ENCODE results near the gene RDH5. TPM values are rescaled to one million over a fixed set of nuclear protein-coding genes. Genes with fewer than 3 reads are reported as not detected.

RDH5 gene
- total and polyA plus RNA-seq, 2 of the 4 experiments (the other 2 are of a cell fraction), result 7.3 to 18.8 TPM

DNA sequence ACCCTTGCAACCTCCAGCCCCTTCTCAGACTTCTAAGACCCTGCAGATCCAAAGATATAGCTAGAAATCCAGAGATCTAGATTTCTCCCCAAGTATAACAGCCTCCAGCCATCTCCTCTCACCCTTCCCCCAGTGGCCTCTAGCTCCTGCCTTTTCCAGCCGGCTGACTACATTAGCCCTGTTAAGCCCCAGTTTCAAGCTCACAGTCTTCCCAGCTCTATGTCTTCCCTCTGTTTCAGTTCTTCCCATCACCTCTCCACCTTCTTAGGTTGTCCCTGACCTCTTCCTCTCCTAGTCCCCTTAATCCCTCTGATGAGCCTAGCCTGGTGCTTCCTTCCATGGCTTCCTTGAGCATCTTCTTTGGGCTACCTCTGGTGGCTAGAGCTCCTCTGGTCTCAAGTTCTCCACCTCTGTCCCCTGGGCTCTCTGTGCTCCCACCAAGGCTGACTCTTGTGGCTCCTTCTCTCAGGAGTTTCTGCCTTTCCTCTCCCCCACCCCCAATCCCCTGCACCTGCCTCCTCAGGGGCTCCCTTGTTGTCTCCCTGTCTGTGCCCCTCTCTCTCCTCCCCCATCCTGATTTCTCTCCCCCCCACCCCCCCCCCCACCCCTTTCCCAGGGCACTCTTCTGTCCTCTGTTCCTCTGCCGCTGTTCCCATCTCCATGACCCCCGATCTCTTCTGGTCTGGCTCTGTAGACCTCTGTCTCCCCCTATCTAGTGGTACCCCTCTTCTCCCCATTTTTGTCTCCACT is 21.9 kb downstream of the RDH5 start:
- H3K14ac ChIP-seq (replicated peaks; ENCODE audit: low read depth, low read length), result peak overlapping the region; percentile 50
- in situ Hi-C loops (cut with MboI; ENCODE audit: low sequenced_read_pairs) (no loop called here), intact Hi-C loops (cut with micrococcal nuclease) (loop anchor here (5.0 kb wide), 2 partner anchors 75 to 190 kb away; partner anchors contain the start of genes DGKA, ORMDL2 and SARNP), dilution Hi-C loops (cut with HindIII; ENCODE audit: low sequenced_read_pairs, unreplicated experiment) (no loop called here)
- no peaks in the 10 kb centered on the region for H3K36me3 ChIP-seq (ENCODE audit: control insufficient read depth, insufficient read depth, low read length)
- H2BK5ac ChIP-seq (ENCODE audit: low read depth, low read length, poor library complexity, severe bottlenecking), result peak overlapping the region; percentile 5
- H3K27me3 ChIP-seq (ENCODE audit: control insufficient read depth, insufficient read depth, low read length), result no peaks in the 10 kb centered on the region
- H3K23ac ChIP-seq (ENCODE audit: low read depth, low read length), result peak overlapping the region; percentile 67; the same call in 1 of the 2 replicates
- CTCF ChIA-PET, result no interaction called here
- no TSS peak for BruUV-seq (replicated peaks)
- H2AFZ ChIP-seq (replicated peaks; ENCODE audit: low read length, poor library complexity), result peak overlapping the region; percentile 89
- H3K79me1 ChIP-seq (ENCODE audit: low read depth in 1 of 2, low read length in 2 of 2), result peaks cover 2 to 28% of the 10 kb centered on the region in 2 experiments; a peak in 2 of 4 replicates
- no peak for ATAC-seq (ENCODE audit: low read depth)
- POLR2A ChIA-PET (ENCODE audit: unreplicated experiment), result no interaction called here
- no peaks in the 10 kb centered on the region for H3K9me3 ChIP-seq (ENCODE audit: control insufficient read depth, insufficient read depth, low read length)
- H4K20me1 ChIP-seq (ENCODE audit: insufficient read depth, low read length), result peaks cover 7% of the 10 kb centered on the region
- peak overlapping the region; percentile 35 for H3K4me3 ChIP-seq (ENCODE audit: insufficient read depth, low read depth, low read length)
- H3K9ac ChIP-seq (ENCODE audit: low read depth, low read length), result peak overlapping the region; percentile 81
- peak overlapping the region; percentile 10; the same call in 1 of the 2 replicates for H4K91ac ChIP-seq (ENCODE audit: insufficient read depth, low read depth, low read length)
- peak overlapping the region; percentile 79 for H3K4me2 ChIP-seq (ENCODE audit: low read depth, low read length)
- no peak overlapping the region for H4K5ac ChIP-seq (ENCODE audit: low read depth, low read length)
- H3K4me1 ChIP-seq (ENCODE audit: control insufficient read depth, insufficient read depth, low read length), result peaks cover 21% of the 10 kb centered on the region
- peak overlapping the region; percentile 63; the same call in 1 of the 2 replicates for H2AK5ac ChIP-seq (ENCODE audit: low read depth, low read length)
- H2BK15ac ChIP-seq (ENCODE audit: low read depth, low read length), result no peak overlapping the region
- no peak for DNase-seq
- H4K8ac ChIP-seq (ENCODE audit: low read depth in 2 of 2, low read length in 2 of 2), result peak overlapping the region; percentile 74 to 76; a peak in 2 of 4 replicates
- peaks cover 9% of the 10 kb centered on the region; the same call in 1 of the 2 replicates for H3K9me1 ChIP-seq (ENCODE audit: insufficient read depth, low read length)
- peak overlapping the region; percentile 87 for H2AK9ac ChIP-seq (replicated peaks; ENCODE audit: low read depth, low read length, poor library complexity)
- H2BK120ac ChIP-seq (ENCODE audit: low read depth, low read length), result no peak overlapping the region
- H3K27ac ChIP-seq (ENCODE audit: insufficient read depth, low read length), result peak overlapping the region; percentile 48
- H2BK20ac ChIP-seq (ENCODE audit: low read depth, low read length), result no peak overlapping the region
- peak overlapping the region; percentile 7; the same call in 1 of the 2 replicates for H3K18ac ChIP-seq (ENCODE audit: low read depth, low read length)
- 10% methylated on average over 2 of the region's 3 CpGs; no CpG with 5 or more reads in 1 of the 2 experiments for WGBS, 2 experiments (ENCODE audit: extremely low coverage in 2 of 2, insufficient read length in 1 of 2)
- peak overlapping the region; percentile 54; the same call in 1 of the 2 replicates for H3K56ac ChIP-seq (ENCODE audit: extremely low read depth, insufficient read depth, low read length)
- H3K4ac ChIP-seq (ENCODE audit: low read depth, low read length), result peak overlapping the region; percentile 72
- TF ChIP-seq RCOR1 (IDR thresholded peaks at IDR 0.05; ENCODE audit: insufficient replicate concordance, low read length) (no peak), SMC3 (IDR thresholded peaks at IDR 0.05; ENCODE audit: low read depth, low read length) (no peak), MAZ (IDR thresholded peaks at IDR 0.05; ENCODE audit: borderline replicate concordance, low read depth, low read length) (no peak), CHD1 (IDR thresholded peaks at IDR 0.05; ENCODE audit: low read depth, low read length) (no peak), POLR2A (IDR thresholded peaks at IDR 0.05; ENCODE audit: low read depth, low read length) (no peak), RAD21 (IDR thresholded peaks at IDR 0.05; ENCODE audit: low read length) (no peak), RFX5 (IDR thresholded peaks at IDR 0.05; ENCODE audit: low read depth, low read length) (no peak), NFE2L2 (IDR thresholded peaks at IDR 0.05; ENCODE audit: low read depth, low read length) (no peak), CEBPB (IDR thresholded peaks at IDR 0.05; ENCODE audit: low read depth, low read length) (no peak), BHLHE40 (IDR thresholded peaks at IDR 0.05; ENCODE audit: low read depth, low read length) (no peak), MXI1 (IDR thresholded peaks at IDR 0.05; ENCODE audit: borderline replicate concordance, low read depth, low read length) (no peak)
- TF ChIP-seq, protein P1, sequence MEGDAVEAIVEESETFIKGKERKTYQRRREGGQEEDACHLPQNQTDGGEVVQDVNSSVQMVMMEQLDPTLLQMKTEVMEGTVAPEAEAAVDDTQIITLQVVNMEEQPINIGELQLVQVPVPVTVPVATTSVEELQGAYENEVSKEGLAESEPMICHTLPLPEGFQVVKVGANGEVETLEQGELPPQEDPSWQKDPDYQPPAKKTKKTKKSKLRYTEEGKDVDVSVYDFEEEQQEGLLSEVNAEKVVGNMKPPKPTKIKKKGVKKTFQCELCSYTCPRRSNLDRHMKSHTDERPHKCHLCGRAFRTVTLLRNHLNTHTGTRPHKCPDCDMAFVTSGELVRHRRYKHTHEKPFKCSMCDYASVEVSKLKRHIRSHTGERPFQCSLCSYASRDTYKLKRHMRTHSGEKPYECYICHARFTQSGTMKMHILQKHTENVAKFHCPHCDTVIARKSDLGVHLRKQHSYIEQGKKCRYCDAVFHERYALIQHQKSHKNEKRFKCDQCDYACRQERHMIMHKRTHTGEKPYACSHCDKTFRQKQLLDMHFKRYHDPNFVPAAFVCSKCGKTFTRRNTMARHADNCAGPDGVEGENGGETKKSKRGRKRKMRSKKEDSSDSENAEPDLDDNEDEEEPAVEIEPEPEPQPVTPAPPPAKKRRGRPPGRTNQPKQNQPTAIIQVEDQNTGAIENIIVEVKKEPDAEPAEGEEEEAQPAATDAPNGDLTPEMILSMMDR (conservative IDR thresholded peaks at IDR 0.05; ENCODE audit: low read depth, low read length), result no peak
- TF ChIP-seq, protein P2, sequence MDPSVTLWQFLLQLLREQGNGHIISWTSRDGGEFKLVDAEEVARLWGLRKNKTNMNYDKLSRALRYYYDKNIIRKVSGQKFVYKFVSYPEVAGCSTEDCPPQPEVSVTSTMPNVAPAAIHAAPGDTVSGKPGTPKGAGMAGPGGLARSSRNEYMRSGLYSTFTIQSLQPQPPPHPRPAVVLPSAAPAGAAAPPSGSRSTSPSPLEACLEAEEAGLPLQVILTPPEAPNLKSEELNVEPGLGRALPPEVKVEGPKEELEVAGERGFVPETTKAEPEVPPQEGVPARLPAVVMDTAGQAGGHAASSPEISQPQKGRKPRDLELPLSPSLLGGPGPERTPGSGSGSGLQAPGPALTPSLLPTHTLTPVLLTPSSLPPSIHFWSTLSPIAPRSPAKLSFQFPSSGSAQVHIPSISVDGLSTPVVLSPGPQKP (IDR thresholded peaks at IDR 0.05; ENCODE audit: borderline replicate concordance, low read depth, low read length), result no peak
- TF ChIP-seq, protein P3, sequence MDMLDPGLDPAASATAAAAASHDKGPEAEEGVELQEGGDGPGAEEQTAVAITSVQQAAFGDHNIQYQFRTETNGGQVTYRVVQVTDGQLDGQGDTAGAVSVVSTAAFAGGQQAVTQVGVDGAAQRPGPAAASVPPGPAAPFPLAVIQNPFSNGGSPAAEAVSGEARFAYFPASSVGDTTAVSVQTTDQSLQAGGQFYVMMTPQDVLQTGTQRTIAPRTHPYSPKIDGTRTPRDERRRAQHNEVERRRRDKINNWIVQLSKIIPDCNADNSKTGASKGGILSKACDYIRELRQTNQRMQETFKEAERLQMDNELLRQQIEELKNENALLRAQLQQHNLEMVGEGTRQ (IDR thresholded peaks at IDR 0.05; ENCODE audit: low read depth, low read length), result no peak
